Subcutaneous adipose tissue (tissue), 4 donors: ENCODE data around the gene PSAP. TPM values are rescaled to one million over a fixed set of nuclear protein-coding genes. Genes with fewer than 3 reads are reported as not detected.

Experiments used
- CTCF ChIP-seq: fragments of 450-650 bp; IDR thresholded peaks from one replicate; pipeline ENCODE4 v1.5.1; 2016; ENCODE audit warnings: low read depth, mild to moderate bottlenecking, control low read depth, antibody characterized with exemption, moderate library complexity
- total RNA-seq, 4 donors: library from RNA; depleted of rRNA; stranded (reverse); fragments of >200 nt; gene quantifications; one replicate each; pipeline ENCODE4 v1.1.0, GENCODE V29; 2016

PSAP gene
- total RNA-seq, 4 donors from 2014 or later, result 851 to 2,903 (median 1,278) TPM

- no peak for TF ChIP-seq CTCF
Observed at GRCh38 chr10:71807557-71808510, 43.2 kb downstream of the PSAP start.

DNA sequence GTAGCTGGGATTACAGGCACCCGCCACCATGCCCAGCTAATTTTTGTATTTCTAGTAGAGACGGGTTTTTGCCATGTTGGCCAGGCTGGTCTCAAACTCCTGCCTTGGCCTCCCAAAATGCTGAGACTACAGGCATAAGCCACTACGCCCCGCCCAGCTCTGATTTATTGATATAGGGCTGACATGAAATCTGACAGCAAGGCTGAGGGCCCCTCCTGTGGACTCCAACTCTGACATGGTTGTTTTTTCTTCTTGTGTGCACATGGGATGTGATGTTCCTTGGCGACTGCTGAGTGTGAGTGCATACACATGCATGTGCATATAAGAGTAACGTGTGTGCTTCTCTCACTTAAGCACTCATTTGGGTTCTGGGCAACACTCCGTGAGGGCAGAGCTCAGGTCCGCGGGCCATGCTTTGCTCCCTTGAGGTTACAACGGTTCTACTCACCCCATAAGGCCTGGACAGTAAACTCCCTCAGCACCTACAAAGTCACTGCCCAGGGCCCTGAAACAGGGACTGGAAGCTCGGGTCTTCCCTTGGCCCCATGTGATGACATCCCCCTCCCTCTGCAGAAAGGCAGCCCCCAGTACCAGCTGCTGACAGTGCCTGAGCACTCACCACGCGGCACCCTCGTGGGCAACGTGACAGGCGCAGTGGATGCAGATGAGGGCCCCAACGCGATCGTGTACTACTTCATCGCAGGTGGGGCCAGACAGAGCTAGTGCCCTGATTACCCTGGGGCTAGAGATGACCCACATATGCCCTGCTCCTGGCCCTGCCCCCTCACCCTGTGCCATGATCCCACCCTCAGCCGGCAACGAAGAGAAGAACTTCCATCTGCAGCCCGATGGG, 44.1 kb downstream of the PSAP start:
- no peak for TF ChIP-seq CTCF

- TF ChIP-seq CTCF, result no peak
Observed at GRCh38 chr10:71805776-71806703, 45.0 kb downstream of the PSAP start.

GRCh38 chr10:71804077-71804476, 47.0 kb downstream of the PSAP start:
- TF ChIP-seq CTCF, result no peak

GRCh38 chr10:71802715-71803488, 48.1 kb downstream of the PSAP start:
- TF ChIP-seq CTCF, result no peak

DNA sequence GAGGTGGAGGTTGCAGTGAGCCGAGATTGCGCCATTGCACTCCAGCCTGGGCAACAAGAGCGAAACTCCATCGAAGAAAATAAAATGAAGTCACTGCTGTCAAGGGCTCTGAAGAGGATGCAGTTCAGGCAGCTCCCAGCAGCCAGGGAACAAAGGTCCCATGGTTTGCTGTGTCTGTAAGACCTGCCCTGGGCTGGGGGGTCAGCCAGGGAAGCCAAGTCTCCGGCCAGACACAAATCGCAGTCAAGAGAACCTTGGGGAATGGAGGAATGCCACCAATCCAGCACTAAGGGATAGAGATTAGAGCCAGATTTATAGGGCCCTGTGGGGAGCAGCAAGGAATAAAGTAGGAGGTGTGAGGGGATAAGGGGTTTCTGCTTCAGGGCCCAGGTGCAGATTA, 48.8 kb downstream of the PSAP start:
- TF ChIP-seq CTCF, result no peak
